Activated naive CD8-positive, alpha-beta T cell treated with anti-CD3 and anti-CD28 coated beads, Interleukin-2, amount 50 U/mL, for 16 hours (primary cell): ENCODE data around the gene RCC1.
"Not testable (repeated sequence)": the region's sequence is repeated elsewhere in the genome, so short reads cannot be mapped to it uniquely, and the experiment has no call there.

ENCODE experiments used
- DNase-seq: peaks from one replicate; pipeline ENCODE4 v3.0.0-alpha.2; 2020; ENCODE audit warnings: low read depth, low spot score

The RCC1 gene

GRCh38 chr1:28512058-28512611 is 6.3 kb downstream of the RCC1 start:
- no peak for DNase-seq

GRCh38 chr1:28514445-28514933 is 8.6 kb downstream of the RCC1 start:
- not testable (repeated sequence) for DNase-seq

- no peak for DNase-seq
These were observed 10.7 kb downstream of the RCC1 start for GRCh38 chr1:28516518-28516956.

- DNase-seq, result no peak
These were observed 11.8 kb downstream of the RCC1 start for GRCh38 chr1:28517649-28517999.

GRCh38 chr1:28518000-28518744 is 12.3 kb downstream of the RCC1 start:
- peak; percentile 80 for DNase-seq

GRCh38 chr1:28518745-28519341 is 13.0 kb downstream of the RCC1 start:
- DNase-seq, result no peak

- DNase-seq, result no peak
These were observed 14.3 kb downstream of the RCC1 start for GRCh38 chr1:28519946-28520725.

- not testable (repeated sequence) for DNase-seq
These were observed 15.0 kb downstream of the RCC1 start for GRCh38 chr1:28520796-28521195.

GRCh38 chr1:28521502-28522164 is 15.8 kb downstream of the RCC1 start:
- no peak for DNase-seq

- DNase-seq, result not testable (repeated sequence)
These were observed 16.7 kb downstream of the RCC1 start for GRCh38 chr1:28522537-28522936.

GRCh38 chr1:28525002-28525642 is 19.3 kb downstream of the RCC1 start:
- not testable (repeated sequence) for DNase-seq

- no peak for DNase-seq
These were observed 21.0 kb downstream of the RCC1 start for GRCh38 chr1:28526886-28527285.

- DNase-seq, result no peak
These were observed 24.6 kb downstream of the RCC1 start for GRCh38 chr1:28530456-28530855.

- no peak for DNase-seq
These were observed 28.8 kb downstream of the RCC1 start for GRCh38 chr1:28534671-28535070.

- no peak for DNase-seq
These were observed 29.3 kb downstream of the RCC1 start for GRCh38 chr1:28535180-28535579.

GRCh38 chr1:28537457-28538199 is 31.8 kb downstream of the RCC1 start:
- no peak for DNase-seq

- DNase-seq, result no peak
These were observed 32.4 kb downstream of the RCC1 start for GRCh38 chr1:28538286-28538685.

- DNase-seq, result no peak
These were observed 34.8 kb downstream of the RCC1 start for GRCh38 chr1:28540651-28541050.

- DNase-seq, result not testable (repeated sequence)
These were observed 35.7 kb downstream of the RCC1 start for GRCh38 chr1:28541414-28542015.

GRCh38 chr1:28545246-28545628 is 39.4 kb downstream of the RCC1 start:
- DNase-seq, result no peak
